Neural progenitor cell (in vitro differentiated cells): Measurements from ENCODE around the gene ENOX2. TPM values are rescaled to one million over a fixed set of nuclear protein-coding genes. Genes with fewer than 3 reads are reported as not detected.

Experiments
- DNase-seq: peaks from one replicate; pipeline ENCODE4 v3.0.0-alpha.2; 2016; ENCODE audit warnings: low spot score
- H2AFZ ChIP-seq: fragments of 200-600 bp; sonication (generic); replicated peaks from 2 replicates; pipeline ENCODE4 v1.6.1; 2016; ENCODE audit warnings: antibody characterized with exemption
- H3F3A ChIP-seq: fragments of 200-600 bp; sonication (generic); 2 replicates; pipeline ENCODE4 v1.6.1; 2016; ENCODE audit warnings: antibody characterized with exemption, low read depth
- H3K27ac ChIP-seq: fragments of 200-600 bp; sonication (generic); 2 replicates; pipeline ENCODE4 v1.5.1; 2016; ENCODE audit warnings: mild to moderate bottlenecking
- H3K27me3 ChIP-seq: fragments of 200-600 bp; sonication (generic); 2 replicates; pipeline ENCODE4 v1.6.1; 2016; ENCODE audit warnings: mild to moderate bottlenecking, moderate library complexity
- H3K36me3 ChIP-seq: fragments of 200-600 bp; sonication (generic); 2 replicates; pipeline ENCODE4 v1.5.1; 2016
- H3K4me1 ChIP-seq: fragments of 200-600 bp; sonication (generic); 2 replicates; pipeline ENCODE4 v1.6.1; 2016; ENCODE audit warnings: mixed run types
- H3K4me2 ChIP-seq: fragments of 200-600 bp; sonication (generic); 2 replicates; pipeline ENCODE4 v1.6.1; 2016
- H3K4me3 ChIP-seq: fragments of 200-600 bp; sonication (generic); 2 replicates; pipeline ENCODE4 v1.5.1; 2016
- H3K79me2 ChIP-seq: fragments of 200-600 bp; sonication (generic); 2 replicates; pipeline ENCODE4 v1.6.1; 2016; ENCODE audit warnings: low read depth
- H3K9ac ChIP-seq: fragments of 200-600 bp; sonication (generic); 2 replicates; pipeline ENCODE4 v1.6.1; 2016
- H3K9me3 ChIP-seq: fragments of 200-600 bp; sonication (generic); 2 replicates; pipeline ENCODE4 v1.5.1; 2016; ENCODE audit warnings: low read depth
- H4K20me1 ChIP-seq: fragments of 200-600 bp; sonication (generic); 2 replicates; pipeline ENCODE4 v1.6.1; 2016; ENCODE audit warnings: low read depth
- H3K27ac Mint-ChIP-seq: 3 replicates; pipeline ENCODE4 v1.8.0; 2021; ENCODE audit warnings: mixed read lengths
- H3K27me3 Mint-ChIP-seq: 2 replicates; pipeline ENCODE4 v1.8.0; 2022; ENCODE audit warnings: low read depth, mild to moderate bottlenecking, inconsistent platforms, moderate library complexity, mixed read lengths; ENCODE audit not compliant: insufficient read depth
- H3K36me3 Mint-ChIP-seq: 3 replicates; pipeline ENCODE4 v1.8.0; 2021; ENCODE audit warnings: mixed read lengths
- H3K4me1 Mint-ChIP-seq: 3 replicates; pipeline ENCODE4 v1.8.0; 2021; ENCODE audit warnings: mixed read lengths
- H3K4me3 Mint-ChIP-seq: 3 replicates; pipeline ENCODE4 v1.8.0; 2021; ENCODE audit warnings: mild to moderate bottlenecking, moderate library complexity, mixed read lengths
- H3K9me3 Mint-ChIP-seq: 3 replicates; pipeline ENCODE4 v1.8.0; 2020; ENCODE audit warnings: mixed read lengths
- CTCF ChIP-seq: fragments of 200-600 bp; sonication (generic); IDR thresholded peaks from 2 replicates; pipeline ENCODE4 v1.5.1; 2017; ENCODE audit warnings: antibody characterized with exemption, mild to moderate bottlenecking
- EZH2 ChIP-seq: fragments of 200-600 bp; sonication (generic); IDR thresholded peaks from 2 replicates; pipeline ENCODE4 v1.6.1; 2017; ENCODE audit warnings: antibody characterized with exemption, mild to moderate bottlenecking, moderate library complexity
- EZH2phosphoT487 ChIP-seq: fragments of 200-600 bp; sonication (generic); IDR thresholded peaks from 2 replicates; pipeline ENCODE4 v1.6.1; 2017; ENCODE audit warnings: antibody characterized with exemption
- total RNA-seq: library from RNA; depleted of rRNA; stranded (reverse); fragments of >200 nt; gene quantifications from 2 replicates; pipeline ENCODE4 v1.2.3, GENCODE V29; 2015; ENCODE audit warnings: low replicate concordance

ENOX2 gene
- total RNA-seq, 1 donor from 2014 or later: 12.5 TPM

- Histone ChIP-seq H3K9ac (no peak overlapping the region), H3K36me3 (no peaks in the 10 kb centered on the region), H3K4me1 (no peaks in the 10 kb centered on the region), H3K79me2 (no peaks in the 10 kb centered on the region), H2AFZ (no peak overlapping the region), H3F3A (no peaks in the 10 kb centered on the region), H3K9me3 (no peaks in the 10 kb centered on the region), H3K4me3 (no peak overlapping the region), H3K27me3 (no peaks in the 10 kb centered on the region), H3K27ac (no peak overlapping the region), H4K20me1 (no peaks in the 10 kb centered on the region), H3K4me2 (no peak overlapping the region)
- Mint-ChIP-seq H3K4me1 (no peaks in the 10 kb centered on the region), H3K9me3 (no peaks in the 10 kb centered on the region), H3K36me3 (no peaks in the 10 kb centered on the region), H3K27me3 (no peaks in the 10 kb centered on the region), H3K4me3 (no peak overlapping the region), H3K27ac (no peak overlapping the region)
- no peak for TF ChIP-seq EZH2phosphoT487
- no peak for TF ChIP-seq CTCF
- no peak for TF ChIP-seq EZH2
- DNase-seq: no peak
These were observed 255.5 kb downstream of the ENOX2 start for GRCh38 chrX:130647468-130647867.

- Histone ChIP-seq H3K79me2 (no peaks in the 10 kb centered on the region), H3F3A (no peaks in the 10 kb centered on the region), H3K27me3 (no peaks in the 10 kb centered on the region), H3K4me1 (no peaks in the 10 kb centered on the region), H3K9ac (no peak overlapping the region), H3K4me3 (no peak overlapping the region), H3K9me3 (no peaks in the 10 kb centered on the region), H4K20me1 (no peaks in the 10 kb centered on the region), H3K4me2 (no peak overlapping the region), H3K36me3 (no peaks in the 10 kb centered on the region), H3K27ac (no peak overlapping the region), H2AFZ (no peak overlapping the region)
- H3K9me3 Mint-ChIP-seq: no peaks in the 10 kb centered on the region
- H3K27ac Mint-ChIP-seq: no peak overlapping the region
- no peak overlapping the region for H3K4me3 Mint-ChIP-seq
- H3K27me3 Mint-ChIP-seq: no peaks in the 10 kb centered on the region
- TF ChIP-seq EZH2phosphoT487 (no peak), CTCF (no peak), EZH2 (no peak)
- DNase-seq: no peak
- H3K36me3 Mint-ChIP-seq: peaks cover 2% of the 10 kb centered on the region
- H3K4me1 Mint-ChIP-seq: no peaks in the 10 kb centered on the region
These were observed 256.9 kb downstream of the ENOX2 start for GRCh38 chrX:130645955-130646583.

- no peak overlapping the region for H3K27ac Mint-ChIP-seq
These were observed 265.4 kb downstream of the ENOX2 start for GRCh38 chrX:130637591-130637990.

More at GRCh38 chrX:130637591-130637990, 265.4 kb downstream of the ENOX2 start:
- Histone ChIP-seq H3K79me2 (no peaks in the 10 kb centered on the region), H3K9me3 (no peaks in the 10 kb centered on the region), H3F3A (no peaks in the 10 kb centered on the region), H3K4me3 (no peak overlapping the region), H3K27me3 (no peaks in the 10 kb centered on the region), H3K4me1 (no peaks in the 10 kb centered on the region), H2AFZ (no peak overlapping the region), H3K9ac (no peak overlapping the region), H4K20me1 (no peaks in the 10 kb centered on the region), H3K36me3 (no peaks in the 10 kb centered on the region), H3K27ac (no peak overlapping the region), H3K4me2 (no peak overlapping the region)
- no peaks in the 10 kb centered on the region for H3K9me3 Mint-ChIP-seq
- TF ChIP-seq CTCF: no peak
- TF ChIP-seq EZH2phosphoT487: no peak
- no peak for TF ChIP-seq EZH2
- no peaks in the 10 kb centered on the region for H3K27me3 Mint-ChIP-seq
- H3K36me3 Mint-ChIP-seq: peaks cover 2% of the 10 kb centered on the region
- peaks cover 2% of the 10 kb centered on the region for H3K4me1 Mint-ChIP-seq
- H3K4me3 Mint-ChIP-seq: no peak overlapping the region
- no peak for DNase-seq
